ENCODE data around the gene WNK2.
"Not testable (repeated sequence)": the region's sequence is repeated elsewhere in the genome, so short reads cannot be mapped to it uniquely, and the experiment has no call there.

The WNK2 gene

GRCh38 chr9:93332317-93332716 lies 148.4 kb downstream of the WNK2 start:
- DNase-seq (ENCODE audit: low read depth in 2 of 2), result no peak

- no peak for DNase-seq (ENCODE audit: low read depth in 2 of 2)
Measured at GRCh38 chr9:93336720-93337119, 152.8 kb downstream of the WNK2 start.

GRCh38 chr9:93338196-93338595 lies 154.3 kb downstream of the WNK2 start:
- not testable (repeated sequence) for DNase-seq (ENCODE audit: low read depth in 2 of 2)

- no peak for DNase-seq (ENCODE audit: low read depth in 2 of 2)
Measured at GRCh38 chr9:93340091-93340490, 156.2 kb downstream of the WNK2 start.

- DNase-seq (ENCODE audit: low read depth in 2 of 2), result not testable (repeated sequence)
Measured at GRCh38 chr9:93341820-93342219, 157.9 kb downstream of the WNK2 start.

- DNase-seq (ENCODE audit: low read depth in 2 of 2), result not testable (repeated sequence)
Measured at GRCh38 chr9:93342428-93342827, 158.5 kb downstream of the WNK2 start.

GRCh38 chr9:93343663-93344062 lies 159.7 kb downstream of the WNK2 start:
- DNase-seq (ENCODE audit: low read depth in 2 of 2), result no peak

- no peak for DNase-seq (ENCODE audit: low read depth in 2 of 2)
Measured at GRCh38 chr9:93345643-93346230, 161.8 kb downstream of the WNK2 start.

- DNase-seq (ENCODE audit: low read depth in 2 of 2), result no peak
Measured at GRCh38 chr9:93346231-93347112, 162.5 kb downstream of the WNK2 start.

GRCh38 chr9:93347371-93347975 lies 163.5 kb downstream of the WNK2 start:
- DNase-seq (ENCODE audit: low read depth in 2 of 2), result not testable (repeated sequence)

GRCh38 chr9:93353413-93354310 lies 169.7 kb downstream of the WNK2 start:
- not testable (repeated sequence) for DNase-seq (ENCODE audit: low read depth in 2 of 2)

GRCh38 chr9:93354451-93354850 lies 170.5 kb downstream of the WNK2 start:
- no peak for DNase-seq (ENCODE audit: low read depth in 2 of 2)

GRCh38 chr9:93355827-93356226 lies 171.9 kb downstream of the WNK2 start:
- no peak for DNase-seq (ENCODE audit: low read depth in 2 of 2)

GRCh38 chr9:93357649-93358048 lies 173.7 kb downstream of the WNK2 start:
- no peak for DNase-seq (ENCODE audit: low read depth in 2 of 2)

- not testable (repeated sequence) for DNase-seq (ENCODE audit: low read depth in 2 of 2)
Measured at GRCh38 chr9:93359907-93360306, 176.0 kb downstream of the WNK2 start.

- DNase-seq (ENCODE audit: low read depth in 2 of 2), result no peak
Measured at GRCh38 chr9:93361995-93362394, 178.1 kb downstream of the WNK2 start.

- no peak for DNase-seq (ENCODE audit: low read depth in 2 of 2)
Measured at GRCh38 chr9:93364734-93365426, 180.9 kb downstream of the WNK2 start.

- DNase-seq (ENCODE audit: low read depth in 2 of 2), result no peak
Measured at GRCh38 chr9:93365427-93366118, 181.6 kb downstream of the WNK2 start.

GRCh38 chr9:93366119-93366447 lies 182.1 kb downstream of the WNK2 start:
- no peak for DNase-seq (ENCODE audit: low read depth in 2 of 2)

- DNase-seq (ENCODE audit: low read depth in 2 of 2), result not testable (repeated sequence)
Measured at GRCh38 chr9:93366486-93366885, 182.5 kb downstream of the WNK2 start.

GRCh38 chr9:93368437-93368836 lies 184.5 kb downstream of the WNK2 start:
- no peak for DNase-seq (ENCODE audit: low read depth in 2 of 2)

All from fibroblast of skin of left biceps (primary cell).